Measurements from ENCODE around the gene ITPR1. TPM values are rescaled to one million over a fixed set of nuclear protein-coding genes. Genes with fewer than 3 reads are reported as not detected.
A peak's percentile ranks its signal among the peaks of the same experiment; 100 is the strongest.

ITPR1 gene
- total RNA-seq, 1 donor: 16.4 TPM

DNA sequence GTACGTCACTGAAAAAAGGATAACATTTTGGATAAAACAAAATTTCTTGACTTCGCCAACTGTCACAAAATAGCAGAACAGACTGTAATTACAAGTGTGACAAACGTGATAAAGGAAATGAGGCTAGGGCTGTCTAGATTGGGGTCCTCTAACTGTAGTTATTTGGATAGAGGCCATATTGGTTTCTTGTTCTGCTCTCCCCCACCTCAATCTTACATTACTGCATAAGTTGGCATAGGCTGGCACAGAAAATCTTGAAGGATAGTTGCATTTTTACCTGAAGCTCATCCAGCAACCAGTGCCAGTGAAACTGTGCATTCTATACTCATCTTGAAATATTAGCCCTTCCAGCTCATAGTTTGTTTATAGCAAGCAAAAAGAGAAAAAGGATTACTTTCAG, 84.6 kb downstream of the ITPR1 start:
- H3K4me3 ChIP-seq (ENCODE audit: low read depth, low read length): no peak overlapping the region
- TF ChIP-seq, protein P1, sequence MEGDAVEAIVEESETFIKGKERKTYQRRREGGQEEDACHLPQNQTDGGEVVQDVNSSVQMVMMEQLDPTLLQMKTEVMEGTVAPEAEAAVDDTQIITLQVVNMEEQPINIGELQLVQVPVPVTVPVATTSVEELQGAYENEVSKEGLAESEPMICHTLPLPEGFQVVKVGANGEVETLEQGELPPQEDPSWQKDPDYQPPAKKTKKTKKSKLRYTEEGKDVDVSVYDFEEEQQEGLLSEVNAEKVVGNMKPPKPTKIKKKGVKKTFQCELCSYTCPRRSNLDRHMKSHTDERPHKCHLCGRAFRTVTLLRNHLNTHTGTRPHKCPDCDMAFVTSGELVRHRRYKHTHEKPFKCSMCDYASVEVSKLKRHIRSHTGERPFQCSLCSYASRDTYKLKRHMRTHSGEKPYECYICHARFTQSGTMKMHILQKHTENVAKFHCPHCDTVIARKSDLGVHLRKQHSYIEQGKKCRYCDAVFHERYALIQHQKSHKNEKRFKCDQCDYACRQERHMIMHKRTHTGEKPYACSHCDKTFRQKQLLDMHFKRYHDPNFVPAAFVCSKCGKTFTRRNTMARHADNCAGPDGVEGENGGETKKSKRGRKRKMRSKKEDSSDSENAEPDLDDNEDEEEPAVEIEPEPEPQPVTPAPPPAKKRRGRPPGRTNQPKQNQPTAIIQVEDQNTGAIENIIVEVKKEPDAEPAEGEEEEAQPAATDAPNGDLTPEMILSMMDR (IDR thresholded peaks at IDR 0.05; ENCODE audit: insufficient read depth, low read depth, low read length): no peak
- no peak for DNase-seq (ENCODE audit: low read depth)

DNA sequence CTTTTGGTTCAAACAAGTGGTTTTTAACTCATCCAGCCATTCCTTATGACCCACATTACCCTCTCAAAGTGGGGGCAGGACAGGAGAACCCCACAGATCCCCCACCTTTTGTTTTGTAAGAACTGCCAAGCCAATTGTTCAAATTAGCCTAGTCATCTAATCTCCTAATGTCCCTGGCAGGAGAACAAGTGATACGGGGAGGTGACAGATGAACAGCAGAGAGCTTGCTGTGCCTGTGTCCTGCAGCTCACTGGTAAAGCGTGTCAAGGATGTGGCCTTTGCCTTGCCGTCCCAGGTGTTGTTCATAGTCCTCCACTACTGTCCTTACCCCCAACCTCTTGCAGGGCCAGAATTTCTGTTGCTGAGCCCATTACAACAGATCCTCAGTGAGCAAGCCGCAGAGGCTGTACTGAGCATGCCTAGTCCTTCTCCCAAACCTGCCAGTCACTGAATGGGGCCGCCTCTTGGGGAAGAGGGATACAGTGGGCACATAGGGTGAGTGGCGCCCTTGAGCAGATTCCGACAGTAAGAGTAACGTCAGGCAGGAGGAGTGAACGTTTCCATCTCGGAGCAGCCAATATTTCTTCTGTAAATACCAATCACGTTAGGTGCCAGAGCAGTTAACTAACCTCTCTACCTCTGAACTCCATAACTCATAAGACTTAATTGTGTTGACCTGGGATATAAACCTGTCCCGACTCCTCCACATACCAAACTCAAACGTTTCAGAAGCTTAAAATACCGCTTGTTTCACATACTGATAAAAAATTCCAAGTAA, 87.4 kb downstream of the ITPR1 start:
- no peak overlapping the region for H3K4me3 ChIP-seq (ENCODE audit: low read depth, low read length)
- DNase-seq (ENCODE audit: low read depth): no peak
- TF ChIP-seq, protein P1 (IDR thresholded peaks at IDR 0.05; ENCODE audit: insufficient read depth, low read depth, low read length): no peak

DNA sequence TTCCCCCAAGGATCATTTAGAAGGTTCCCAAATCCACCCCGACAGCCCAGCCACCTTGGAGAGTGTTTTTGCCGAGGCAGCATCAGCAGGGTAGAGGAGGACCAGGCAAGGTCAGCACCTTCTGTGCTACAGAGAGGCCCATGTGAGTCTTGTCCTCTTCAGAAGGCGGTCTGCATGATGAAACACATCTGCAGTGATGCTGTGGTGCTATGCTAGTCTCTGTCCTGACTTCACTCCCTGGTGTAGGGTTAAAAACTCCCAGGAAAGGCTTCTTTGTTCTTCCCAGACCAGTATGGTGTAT, 87.9 kb downstream of the ITPR1 start:
- DNase-seq (ENCODE audit: low read depth): peak; percentile 55
- no peak overlapping the region for H3K4me3 ChIP-seq (ENCODE audit: low read depth, low read length)
- TF ChIP-seq, protein P1 (IDR thresholded peaks at IDR 0.05; ENCODE audit: insufficient read depth, low read depth, low read length): no peak

DNA sequence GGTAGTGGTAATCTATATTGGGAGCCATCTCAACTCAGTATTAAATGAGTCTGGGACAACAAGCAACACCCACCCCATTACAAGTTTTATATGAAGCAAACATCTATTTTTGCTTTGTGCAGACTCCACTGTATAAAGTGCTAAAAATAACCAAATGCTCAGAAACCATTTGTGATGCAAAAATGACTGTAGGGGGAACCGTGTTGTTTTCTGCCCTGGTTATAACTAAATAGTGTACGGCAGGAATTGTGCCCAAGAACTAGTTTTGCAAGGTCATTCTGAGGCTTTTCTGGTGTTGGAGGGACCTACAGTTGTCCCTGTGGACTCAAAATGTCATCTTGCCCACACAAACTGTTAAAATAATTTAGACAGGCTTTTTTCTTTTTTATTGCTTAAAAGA, 88.3 kb downstream of the ITPR1 start:
- DNase-seq (ENCODE audit: low read depth): no peak
- H3K4me3 ChIP-seq (ENCODE audit: low read depth, low read length): no peak overlapping the region
- TF ChIP-seq, protein P1 (IDR thresholded peaks at IDR 0.05; ENCODE audit: insufficient read depth, low read depth, low read length): no peak

DNA sequence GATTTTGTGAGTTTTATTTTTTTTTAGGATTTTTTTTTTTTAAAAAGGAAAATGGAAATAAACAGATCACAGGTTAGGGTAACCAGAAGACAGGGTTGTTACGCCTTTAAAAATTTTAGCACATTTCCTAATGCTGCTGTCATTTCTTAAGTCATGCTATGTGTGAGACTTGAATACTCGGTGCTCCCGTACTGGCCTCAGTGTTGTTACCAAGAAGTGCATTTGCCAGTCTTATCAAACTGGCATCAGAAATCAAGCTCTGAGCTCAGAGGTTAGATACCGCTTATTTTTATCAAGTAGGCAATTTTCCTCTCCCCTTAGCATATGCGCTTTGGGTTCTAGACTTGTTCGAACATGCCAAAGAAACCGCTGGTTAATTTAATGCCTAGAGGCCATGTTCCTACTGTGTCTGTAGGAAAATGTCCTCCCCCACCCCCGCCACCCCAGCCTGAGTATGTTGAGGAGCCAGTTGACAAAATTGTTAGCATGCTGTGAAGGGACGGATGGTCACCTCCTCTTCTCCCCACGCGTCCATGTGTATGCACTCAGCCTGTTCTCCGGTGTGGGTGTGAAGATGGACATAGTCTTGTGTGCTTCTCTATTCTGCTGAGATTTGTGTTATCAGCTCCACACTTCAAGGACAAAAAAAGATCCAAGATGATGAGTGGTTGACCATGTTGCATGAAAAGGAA, 88.9 kb downstream of the ITPR1 start:
- TF ChIP-seq, protein P1 (IDR thresholded peaks at IDR 0.05; ENCODE audit: insufficient read depth, low read depth, low read length): no peak
- DNase-seq (ENCODE audit: low read depth): no peak
- H3K4me3 ChIP-seq (ENCODE audit: low read depth, low read length): no peak overlapping the region

DNA sequence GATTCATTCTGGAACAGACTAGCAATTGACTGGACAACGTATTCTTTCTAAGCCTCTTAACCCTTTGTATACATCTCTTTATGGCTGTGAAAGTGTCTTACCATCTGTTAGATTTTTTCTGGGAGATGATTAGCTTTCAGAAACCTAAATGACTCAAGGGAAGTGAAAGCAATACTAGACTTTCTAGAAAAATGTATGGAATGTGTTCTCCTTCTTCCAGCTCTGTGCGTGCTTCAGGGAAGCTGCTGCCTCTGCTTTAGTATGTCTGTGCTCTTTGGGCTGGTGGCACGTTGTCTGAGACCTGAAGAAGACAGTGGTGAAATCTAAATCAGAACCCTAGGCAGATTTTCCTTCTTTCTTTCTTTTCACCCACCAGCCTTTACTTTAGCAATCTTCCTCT, 89.5 kb downstream of the ITPR1 start:
- TF ChIP-seq, protein P1 (IDR thresholded peaks at IDR 0.05; ENCODE audit: insufficient read depth, low read depth, low read length): no peak
- H3K4me3 ChIP-seq (ENCODE audit: low read depth, low read length): no peak overlapping the region
- DNase-seq (ENCODE audit: low read depth): peak; percentile 41

Data from fibroblast of villous mesenchyme (primary cell).